Gastrocnemius medialis (tissue), 4 donors: Measurements from ENCODE around the gene CTDSPL. TPM values are rescaled to one million over a fixed set of nuclear protein-coding genes. Genes with fewer than 3 reads are reported as not detected.

Source experiments
- ATAC-seq, 2 donors: fragments of 150-250 bp; one replicate each; pipeline ENCODE4 v1.9.1; 2016
- DNase-seq, 2 donors: peaks; one replicate each; pipeline ENCODE4 v3.0.0-alpha.2; 2019
- H3K27ac ChIP-seq, 4 donors: fragments of 200-600 bp; sonication (generic); 1 replicate in 1 of 4; 2 replicates in 3 of 4; pipeline ENCODE4 v1.5.1; 2016 to 2018; ENCODE audit warnings: mild to moderate bottlenecking in 2 of 4, moderate library complexity in 1 of 4
- H3K27me3 ChIP-seq, 3 donors: fragments of 200-600 bp; sonication (generic) in 2 of 3; 1 replicate in 1 of 3; 2 replicates in 2 of 3; pipeline versions ENCODE4 v1.5.1 to v1.6.0; 2016 to 2019; ENCODE audit warnings: mild to moderate bottlenecking in 1 of 3, moderate library complexity in 1 of 3
- H3K36me3 ChIP-seq, 2 donors: fragments of 200-600 bp; sonication (generic) in 1 of 2; one replicate each; pipeline ENCODE4 v1.5.1; 2017 to 2018
- H3K4me1 ChIP-seq, 2 donors: fragments of 200-600 bp; sonication (generic) in 1 of 2; one replicate each; pipeline ENCODE4 v1.5.1; 2016 to 2017; ENCODE audit warnings: mild to moderate bottlenecking in 2 of 2
- H3K4me3 ChIP-seq, 4 donors: fragments of 200-600 bp; sonication (generic) in 3 of 4; 1 replicate in 1 of 4; 2 replicates in 3 of 4; pipeline ENCODE4 v1.5.1; 2016 to 2019; ENCODE audit warnings: mild to moderate bottlenecking in 2 of 4
- H3K9me3 ChIP-seq, 3 donors: fragments of 200-600 bp; sonication (generic) in 2 of 3; 1 replicate in 1 of 3; 2 replicates in 2 of 3; pipeline ENCODE4 v1.5.1; 2016 to 2019
- CTCF ChIP-seq, 5 experiments: fragments of 450-650 bp in 3 of 5; fragments of 200-600 bp in 2 of 5; sonication (generic) in 2 of 5; IDR thresholded peaks in 4 of 5; conservative IDR thresholded peaks in 1 of 5; 1 replicate in 4 of 5; 2 replicates in 1 of 5; pipeline ENCODE4 v1.5.1; 2016 to 2019; ENCODE audit warnings: antibody characterized with exemption in 5 of 5, mild to moderate bottlenecking in 3 of 5, moderate library complexity in 3 of 5
- POLR2A ChIP-seq, 2 donors: fragments of 450-650 bp; IDR thresholded peaks; one replicate each; pipeline ENCODE4 v1.6.1; 2017; ENCODE audit warnings: antibody characterized with exemption in 2 of 2, mild to moderate bottlenecking in 2 of 2, moderate library complexity in 2 of 2
- in situ Hi-C, 4 donors: fragments of 200-750 bp; cut with MboI; loops; one replicate each; pipeline versions ENCODE4 v1.15.0 to v1.8.0; 2017; ENCODE audit warnings: low sequenced_read_pairs in 4 of 4
- intact Hi-C: fragments of 100-400 bp; cut with DNase I; formaldehyde crosslinking; loops from one replicate; pipeline ENCODE4 v1.15.1; 2023; ENCODE audit warnings: low total_unique reads
- total RNA-seq, 4 donors: library from RNA; depleted of rRNA; stranded (reverse); fragments of >200 nt; gene quantifications; one replicate each; pipeline versions ENCODE4 v1.1.0 to v1.2.3, GENCODE V29; 2016

CTDSPL gene
- total RNA-seq, 4 donors from 2014 or later = 12.1 to 23.1 (median 14.6) TPM

- DNase-seq = no peak
- Histone ChIP-seq H3K9me3 (no peaks in the 10 kb centered on the region), H3K36me3 (no peaks in the 10 kb centered on the region), H3K27me3 (no peaks in the 10 kb centered on the region), H3K4me1 (peaks cover 2 to 5% of the 10 kb centered on the region in 2 donors), H3K27ac (no peak overlapping the region), H3K4me3 (no peak overlapping the region)
- in situ Hi-C loops = no loop called here
- TF ChIP-seq POLR2A (IDR thresholded peaks at IDR 0.05) (no peak), CTCF (IDR thresholded peaks at IDR 0.05 in 4 of 5, conservative IDR thresholded peaks at IDR 0.05 in 1 of 5) (no peak)
- intact Hi-C loops = no loop called here
- ATAC-seq = no peak
Measured at GRCh38 chr3:37916685-37917084, 55.0 kb downstream of the CTDSPL start.

GRCh38 chr3:37918627-37919026 is 56.9 kb downstream of the CTDSPL start:
- ATAC-seq = no peak
- Histone ChIP-seq H3K36me3 (no peaks in the 10 kb centered on the region), H3K4me1 (peaks cover 16 to 22% of the 10 kb centered on the region in 2 donors), H3K27me3 (no peaks in the 10 kb centered on the region), H3K27ac (no peak overlapping the region), H3K9me3 (no peaks in the 10 kb centered on the region), H3K4me3 (no peak overlapping the region)
- in situ Hi-C loops (no loop called here), intact Hi-C loops (no loop called here)
- TF ChIP-seq CTCF (IDR thresholded peaks at IDR 0.05 in 4 of 5, conservative IDR thresholded peaks at IDR 0.05 in 1 of 5) (no peak), POLR2A (IDR thresholded peaks at IDR 0.05) (no peak)
- DNase-seq = no peak

GRCh38 chr3:37920156-37920699 is 58.5 kb downstream of the CTDSPL start:
- no peaks in the 10 kb centered on the region for H3K27me3 ChIP-seq
- DNase-seq (no peak), ATAC-seq (no peak)
- H3K4me1 ChIP-seq = peaks cover 18 to 22% of the 10 kb centered on the region in 2 donors
- TF ChIP-seq CTCF (IDR thresholded peaks at IDR 0.05 in 4 of 5, conservative IDR thresholded peaks at IDR 0.05 in 1 of 5) (no peak), POLR2A (IDR thresholded peaks at IDR 0.05) (no peak)
- no peak overlapping the region for H3K27ac ChIP-seq
- H3K36me3 ChIP-seq = no peaks in the 10 kb centered on the region
- H3K4me3 ChIP-seq = no peak overlapping the region
- intact Hi-C loops = no loop called here
- H3K9me3 ChIP-seq = no peaks in the 10 kb centered on the region
- in situ Hi-C loops = no loop called here

- Histone ChIP-seq H3K9me3 (no peaks in the 10 kb centered on the region), H3K4me3 (no peak overlapping the region), H3K27me3 (no peaks in the 10 kb centered on the region), H3K4me1 (peaks cover 18 to 22% of the 10 kb centered on the region in 2 donors), H3K36me3 (no peaks in the 10 kb centered on the region), H3K27ac (no peak overlapping the region)
- DNase-seq (no peak), ATAC-seq (no peak)
- in situ Hi-C loops = no loop called here
- TF ChIP-seq CTCF (IDR thresholded peaks at IDR 0.05 in 4 of 5, conservative IDR thresholded peaks at IDR 0.05 in 1 of 5) = no peak
- TF ChIP-seq POLR2A (IDR thresholded peaks at IDR 0.05) = no peak
- intact Hi-C loops = no loop called here
Measured at GRCh38 chr3:37921025-37921424, 59.3 kb downstream of the CTDSPL start.
